HUDEP-2 (cell line): Measurements from ENCODE around the gene ANKRD11.
"Not testable (repeated sequence)": the region's sequence is repeated elsewhere in the genome, so short reads cannot be mapped to it uniquely, and the experiment has no call there.

ENCODE experiments used
- DNase-seq, 76 experiments: peaks; one replicate each; lab custom pipeline; 2025; ENCODE audit not compliant: unreplicated experiment in 76 of 76; lab: John Stamatoyannopoulos, UW

ANKRD11 gene

GRCh38 chr16:89435059-89435458 is 55.3 kb downstream of the ANKRD11 start:
- not testable (repeated sequence) for DNase-seq

GRCh38 chr16:89434490-89434889 is 55.9 kb downstream of the ANKRD11 start:
- DNase-seq: no peak

DNA sequence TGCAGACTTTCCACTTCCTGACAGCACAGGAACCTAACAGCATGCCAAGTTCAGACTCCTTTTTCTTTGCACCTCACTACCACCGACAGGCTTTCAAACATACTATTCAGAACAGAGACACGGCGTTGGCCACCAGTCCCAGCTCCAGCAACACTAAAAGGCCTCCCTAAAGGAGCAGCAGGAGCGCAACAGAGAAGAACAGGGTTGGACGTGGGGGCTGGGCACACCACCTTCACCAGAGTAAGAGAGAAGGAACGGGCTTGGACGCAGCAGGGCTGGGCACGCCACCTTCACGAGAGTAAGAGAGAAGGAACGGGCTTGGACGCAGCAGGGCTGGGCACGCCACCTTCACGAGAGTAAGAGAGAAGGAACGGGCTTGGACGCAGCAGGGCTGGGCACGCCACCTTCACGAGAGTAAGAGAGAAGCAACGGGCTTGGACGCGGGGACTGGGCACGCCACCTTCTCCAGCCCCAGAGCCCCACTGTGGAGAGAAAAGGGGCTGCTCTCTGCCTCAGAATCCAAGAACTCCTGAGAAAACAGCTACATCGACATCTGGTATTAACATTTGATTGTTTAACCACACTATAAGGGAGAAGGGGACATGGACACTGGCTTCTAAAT is 56.9 kb downstream of the ANKRD11 start:
- DNase-seq: not testable (repeated sequence)

DNA sequence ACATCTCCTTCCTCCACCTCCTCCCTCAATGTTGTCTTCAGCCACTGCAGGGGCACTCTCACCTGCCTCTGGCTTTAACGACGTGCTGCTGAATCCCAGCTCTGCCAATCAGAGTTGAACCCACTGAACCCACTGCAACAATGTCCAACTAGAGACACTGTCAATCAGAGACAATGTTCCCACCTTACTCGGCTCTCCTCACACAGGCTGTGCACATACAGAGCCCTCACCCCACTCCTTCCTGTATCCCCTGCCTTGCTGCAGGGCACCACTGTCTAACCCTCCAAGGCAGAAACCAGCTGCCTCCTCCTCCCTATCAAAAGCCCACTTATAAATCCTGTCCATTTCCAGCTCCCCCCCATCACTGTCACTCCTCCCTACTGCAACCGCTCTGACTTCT is 58.7 kb downstream of the ANKRD11 start:
- no peak for DNase-seq

- DNase-seq: peak in 16 of 76 experiments; percentile 6 to 44 (median 22)
Observed at GRCh38 chr16:89431158-89431584, 59.2 kb downstream of the ANKRD11 start.

DNA sequence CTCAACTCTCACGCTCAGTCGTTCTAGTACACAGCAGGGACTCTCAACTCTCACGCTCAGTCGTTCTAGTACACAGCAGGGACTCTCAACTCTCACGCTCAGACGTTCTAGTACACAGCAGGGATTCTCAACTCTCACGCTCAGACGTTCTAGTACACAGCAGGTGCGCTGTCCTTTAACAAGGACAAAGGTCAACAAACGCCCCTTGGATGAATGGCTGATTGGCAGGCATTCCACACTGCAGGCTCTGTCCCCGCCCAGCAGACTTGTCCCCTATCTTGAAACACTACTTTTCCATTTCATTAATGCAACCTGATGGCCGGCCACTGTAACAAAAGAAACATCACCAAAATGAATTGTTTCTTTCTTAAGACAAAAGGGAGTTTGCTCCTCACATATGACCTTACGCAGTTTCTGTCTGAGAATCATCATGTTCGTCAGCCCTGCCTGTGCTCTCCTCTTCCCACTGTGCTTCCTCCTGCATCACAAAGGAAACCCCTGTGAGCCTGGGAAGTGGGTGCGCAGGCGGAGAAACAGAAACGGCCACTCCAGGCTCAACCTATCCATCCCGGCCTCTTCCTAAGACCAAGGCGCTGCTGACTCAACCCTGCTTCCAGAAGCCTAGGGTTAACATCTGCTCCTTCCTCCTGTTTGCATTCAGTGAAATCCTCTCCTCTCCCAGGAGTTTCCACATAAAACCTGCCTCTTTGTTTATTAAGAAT is 59.8 kb downstream of the ANKRD11 start:
- DNase-seq: no peak

DNA sequence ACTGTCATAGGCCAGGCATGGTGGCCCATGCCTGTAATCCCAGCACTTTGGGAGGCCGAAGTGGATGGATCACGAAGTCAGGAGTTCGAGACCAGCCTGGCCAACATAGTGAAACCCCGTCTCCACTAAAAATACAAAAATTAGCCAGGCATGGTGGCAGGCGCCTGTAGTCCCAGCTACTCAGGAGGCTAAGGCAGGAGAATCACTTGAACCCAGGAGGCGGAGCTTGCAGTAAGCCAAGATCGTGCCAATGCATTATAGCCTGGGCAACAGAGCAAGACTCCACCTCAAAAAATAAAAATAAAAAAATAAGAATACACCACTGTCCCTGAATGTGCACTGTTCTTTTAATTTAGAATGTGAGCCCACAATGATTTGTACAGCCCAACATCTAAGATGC is 61.8 kb downstream of the ANKRD11 start:
- DNase-seq: not testable (repeated sequence)

GRCh38 chr16:89426736-89427530 is 63.4 kb downstream of the ANKRD11 start:
- DNase-seq: no peak

- DNase-seq: no peak
Observed at GRCh38 chr16:89425523-89425922, 64.8 kb downstream of the ANKRD11 start.

DNA sequence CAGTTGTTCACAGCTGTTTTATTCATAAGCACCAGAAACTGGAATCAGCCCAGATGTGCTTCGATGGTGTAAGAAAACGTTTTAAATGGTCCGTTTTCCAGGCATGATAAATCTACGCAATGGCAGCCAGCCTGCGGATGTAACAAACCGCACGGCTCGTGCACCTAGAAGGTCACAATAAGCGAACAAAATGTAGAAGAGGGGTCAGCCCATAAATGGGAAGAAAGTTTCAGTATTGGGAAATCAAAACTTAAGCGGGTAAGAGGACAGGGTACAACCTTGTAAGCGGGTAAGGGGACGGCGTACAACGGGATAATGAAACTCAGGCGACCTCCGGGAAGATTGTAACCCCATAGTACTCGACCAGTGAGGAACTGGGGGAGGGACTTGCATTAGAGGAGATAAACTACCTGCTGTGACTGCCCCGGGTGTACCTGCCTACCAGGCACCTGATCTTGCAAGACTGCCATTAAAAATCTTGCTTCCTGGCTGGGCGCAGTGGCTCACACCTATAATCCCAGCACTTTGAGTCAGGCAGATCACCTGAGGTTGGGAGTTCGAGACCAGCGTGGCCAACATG is 66.6 kb downstream of the ANKRD11 start:
- no peak for DNase-seq

GRCh38 chr16:89422905-89423630 is 67.3 kb downstream of the ANKRD11 start:
- DNase-seq: peak in 1 of 76 experiments; percentile 8

GRCh38 chr16:89422527-89422904 is 67.8 kb downstream of the ANKRD11 start:
- no peak for DNase-seq

- DNase-seq: not testable (repeated sequence)
Observed at GRCh38 chr16:89421300-89421699, 69.1 kb downstream of the ANKRD11 start.

DNA sequence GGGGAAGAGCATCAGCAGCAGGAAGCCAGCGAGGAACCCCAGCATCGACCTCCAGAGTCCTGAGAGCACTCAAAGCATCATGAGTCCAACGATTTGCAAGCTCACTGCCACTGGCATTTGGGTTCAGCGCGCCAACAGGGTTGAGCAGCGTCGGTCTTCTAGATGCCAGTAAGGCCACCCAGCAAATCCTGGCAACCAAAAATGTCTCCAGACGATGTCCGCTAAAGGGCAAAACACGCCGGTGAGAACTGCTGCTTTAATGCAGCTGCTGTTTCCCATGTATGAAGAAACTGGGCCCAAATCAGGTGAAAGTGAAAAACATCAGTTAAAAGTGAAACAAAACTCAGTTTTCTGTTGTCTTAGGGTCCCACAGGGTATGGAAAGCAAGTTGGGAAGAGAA is 70.2 kb downstream of the ANKRD11 start:
- DNase-seq: no peak

DNA sequence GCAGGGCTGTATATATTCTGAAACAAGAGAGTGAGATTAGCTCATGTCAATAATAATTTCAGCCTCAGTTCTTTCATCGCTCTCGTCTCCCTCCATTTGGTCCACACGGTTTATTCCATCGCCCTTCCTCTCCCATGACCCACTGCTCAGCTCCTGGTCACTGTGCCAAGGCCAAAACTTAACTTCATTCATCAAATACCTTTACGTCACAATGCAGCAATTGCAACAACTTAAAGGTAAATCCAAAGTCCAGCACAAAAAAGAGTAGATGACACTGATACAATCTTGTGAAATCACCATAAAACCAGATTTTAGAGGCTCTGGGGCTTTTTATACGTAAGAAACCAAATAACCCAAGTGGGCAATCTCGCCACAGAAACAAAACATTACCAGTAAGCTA is 72.0 kb downstream of the ANKRD11 start:
- DNase-seq: no peak

- DNase-seq: no peak
Observed at GRCh38 chr16:89417352-89417751, 73.0 kb downstream of the ANKRD11 start.

GRCh38 chr16:89413811-89414585 is 76.4 kb downstream of the ANKRD11 start:
- DNase-seq: no peak

DNA sequence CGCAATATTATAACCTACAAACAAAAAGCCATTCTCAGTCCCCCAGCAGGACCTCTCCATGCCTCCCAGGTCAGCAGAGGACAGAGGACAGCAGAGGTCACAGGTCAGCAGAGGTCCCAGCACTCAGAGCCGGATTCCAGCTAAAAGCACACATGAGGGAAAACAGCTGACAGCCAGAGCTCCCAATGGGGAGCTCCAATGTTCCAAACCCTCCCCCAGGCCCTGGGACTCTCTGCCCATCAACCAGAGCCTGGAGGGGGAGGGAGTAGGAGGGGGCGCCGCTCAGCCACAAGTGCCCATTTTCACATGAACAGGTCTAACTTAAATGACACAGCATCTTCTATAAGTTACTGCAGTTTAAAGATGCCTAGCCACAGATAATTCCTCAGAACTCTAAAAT is 77.5 kb downstream of the ANKRD11 start:
- peak in 1 of 76 experiments; percentile 7 for DNase-seq

GRCh38 chr16:89411335-89411850 is 79.0 kb downstream of the ANKRD11 start:
- no peak for DNase-seq
